NCI-H526 treated with DMSO at 0.1 percent for 48 hours (cell line): ENCODE data around the gene OPCML.

ENCODE experiments used
- DNase-seq: peaks from one replicate; lab custom pipeline; 2025; lab: John Stamatoyannopoulos, UW

Gene OPCML

GRCh38 chr11:133034929-133035328 lies 497.4 kb downstream of the OPCML start:
- no peak for DNase-seq

- no peak for DNase-seq
These were observed 503.2 kb downstream of the OPCML start for GRCh38 chr11:133029107-133029506.

GRCh38 chr11:133026952-133027351 lies 505.3 kb downstream of the OPCML start:
- DNase-seq: no peak

DNA sequence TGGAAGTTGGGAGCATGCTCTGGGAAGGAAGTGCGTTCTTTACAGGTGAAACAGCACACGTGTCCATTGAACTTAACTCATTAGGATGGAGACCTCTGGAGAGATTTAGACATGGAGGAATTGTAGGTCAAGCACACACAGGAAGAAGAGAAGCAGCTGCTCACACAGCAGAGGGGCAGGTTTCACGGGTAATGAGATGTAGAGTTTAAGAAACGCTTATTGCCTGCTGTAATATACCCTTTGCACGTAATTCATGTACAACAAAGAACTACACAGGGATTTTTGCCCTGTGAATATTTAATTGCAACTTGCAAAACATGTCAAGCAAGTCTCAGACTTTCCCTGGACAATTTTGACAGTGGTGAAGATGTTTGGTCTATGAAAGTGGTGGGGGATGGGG lies 508.0 kb downstream of the OPCML start:
- DNase-seq: no peak

DNA sequence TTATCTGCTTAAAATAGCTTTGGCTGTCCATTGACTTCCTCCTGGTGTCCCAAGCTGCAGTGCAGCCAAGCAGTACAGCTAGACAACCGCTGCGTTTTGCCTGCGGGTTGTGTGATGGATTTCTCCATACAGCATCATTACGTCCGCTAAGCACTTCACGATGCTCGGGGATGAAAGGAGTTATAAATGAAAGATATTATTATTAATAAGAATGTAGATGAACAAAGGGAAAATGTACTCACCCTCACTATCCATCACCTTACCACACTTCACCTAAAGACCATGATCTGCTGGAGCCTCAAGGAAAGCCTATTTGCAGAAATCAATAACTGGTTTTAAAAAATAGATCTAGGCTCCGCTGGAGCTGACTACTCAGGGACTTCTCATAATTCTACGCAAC lies 509.1 kb downstream of the OPCML start:
- DNase-seq: no peak

- no peak for DNase-seq
These were observed 510.7 kb downstream of the OPCML start for GRCh38 chr11:133021553-133021952.

GRCh38 chr11:133020372-133020714 lies 512.0 kb downstream of the OPCML start:
- no peak for DNase-seq

DNA sequence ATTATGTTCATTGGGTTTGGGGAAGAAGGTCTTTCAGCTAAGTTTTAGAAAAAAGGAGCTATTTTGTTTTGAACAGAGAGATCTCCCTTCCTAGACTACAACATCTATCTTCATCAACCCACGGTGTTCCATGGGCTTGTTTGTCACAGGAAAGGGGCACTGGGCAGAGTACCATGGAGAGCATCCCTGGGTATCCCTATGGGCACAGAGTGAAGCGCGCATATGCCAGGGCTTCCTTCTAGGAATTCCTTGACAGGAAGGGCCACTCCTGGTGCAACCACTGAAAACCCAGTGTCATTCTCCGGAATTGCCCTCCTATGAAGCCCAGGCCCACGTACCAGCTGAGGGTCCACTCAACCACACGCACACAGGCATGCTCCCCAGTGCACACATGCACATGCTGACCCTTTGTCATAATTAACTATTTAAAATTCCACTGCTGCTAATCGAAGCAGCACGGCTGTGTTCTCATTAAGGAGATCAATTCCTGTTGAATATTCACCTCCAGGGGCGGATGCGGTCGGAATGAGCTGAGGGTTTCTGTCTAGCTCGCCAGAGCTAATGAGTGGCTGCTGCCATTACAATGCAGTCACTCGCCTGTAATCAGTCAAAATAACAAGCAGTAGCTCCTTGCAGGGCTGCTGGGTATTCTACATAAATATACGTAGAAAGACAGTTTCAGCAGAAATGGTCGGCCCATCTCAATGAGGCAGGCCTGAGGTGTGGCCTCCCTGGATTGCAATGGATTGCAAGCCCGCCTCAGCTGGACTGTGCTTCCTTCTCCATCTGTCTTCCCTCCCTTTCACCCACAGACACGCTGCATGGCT lies 512.5 kb downstream of the OPCML start:
- DNase-seq: no peak

- DNase-seq: no peak
These were observed 516.8 kb downstream of the OPCML start for GRCh38 chr11:133015457-133015856.

DNA sequence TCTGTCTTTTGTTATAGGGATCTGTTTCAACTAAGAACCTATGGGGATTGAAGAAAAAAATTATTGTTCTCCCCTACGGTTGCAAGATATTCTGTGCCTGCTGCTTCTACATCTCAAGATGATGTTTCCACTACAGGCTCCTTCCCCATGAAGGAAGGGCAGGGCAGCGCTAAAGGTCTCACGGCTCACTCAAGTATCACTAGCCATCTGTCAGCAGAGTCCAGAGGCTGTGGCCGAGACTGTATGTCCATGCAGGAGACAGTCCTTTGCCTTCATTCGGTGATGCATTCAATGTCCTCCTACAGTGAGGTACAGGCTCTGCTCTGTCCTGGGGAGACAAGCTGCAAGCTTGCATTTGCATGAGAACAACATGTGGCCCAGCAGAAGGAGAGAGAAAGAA lies 518.0 kb downstream of the OPCML start:
- no peak for DNase-seq

DNA sequence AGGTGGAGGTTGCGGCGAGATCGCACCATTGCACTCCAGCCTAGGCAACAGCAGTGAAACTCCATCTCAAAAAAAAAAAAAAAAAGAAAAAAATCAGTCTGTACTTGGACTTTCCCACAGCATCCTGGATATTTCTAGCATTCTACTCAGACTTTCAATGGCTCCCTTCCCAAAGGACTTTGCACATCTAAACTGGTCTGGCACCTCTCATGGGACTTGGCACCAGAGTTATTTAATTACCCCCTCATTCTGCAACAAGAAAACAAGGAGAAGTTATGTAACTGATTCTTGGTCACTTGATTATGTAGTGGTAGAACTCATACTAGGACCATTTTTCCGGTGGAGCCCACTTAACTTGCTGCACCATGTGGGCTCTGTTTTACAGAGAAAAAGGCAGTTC lies 519.5 kb downstream of the OPCML start:
- no peak for DNase-seq

- DNase-seq: no peak
These were observed 520.7 kb downstream of the OPCML start for GRCh38 chr11:133011604-133012003.

GRCh38 chr11:133007027-133007584 lies 525.2 kb downstream of the OPCML start:
- no peak for DNase-seq

DNA sequence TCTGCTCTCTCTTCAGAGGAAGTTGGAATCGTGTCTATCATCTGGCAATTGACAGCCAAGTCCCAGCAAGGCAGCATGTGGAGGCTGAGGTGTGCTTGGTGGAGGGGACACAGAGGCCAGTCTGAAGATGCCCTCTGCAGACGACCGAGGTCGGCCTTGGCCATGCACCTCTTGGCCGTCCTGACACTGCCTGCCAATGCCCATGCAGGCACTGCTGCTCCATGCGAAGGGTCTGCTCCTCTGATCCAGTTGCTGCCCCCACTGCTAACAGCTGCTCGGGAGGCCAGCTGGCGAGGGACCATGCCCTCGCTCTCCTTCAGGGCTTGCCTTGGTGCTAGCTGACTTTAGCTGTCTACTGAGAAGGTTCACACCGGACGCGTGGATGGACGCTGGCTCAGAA lies 527.9 kb downstream of the OPCML start:
- no peak for DNase-seq

DNA sequence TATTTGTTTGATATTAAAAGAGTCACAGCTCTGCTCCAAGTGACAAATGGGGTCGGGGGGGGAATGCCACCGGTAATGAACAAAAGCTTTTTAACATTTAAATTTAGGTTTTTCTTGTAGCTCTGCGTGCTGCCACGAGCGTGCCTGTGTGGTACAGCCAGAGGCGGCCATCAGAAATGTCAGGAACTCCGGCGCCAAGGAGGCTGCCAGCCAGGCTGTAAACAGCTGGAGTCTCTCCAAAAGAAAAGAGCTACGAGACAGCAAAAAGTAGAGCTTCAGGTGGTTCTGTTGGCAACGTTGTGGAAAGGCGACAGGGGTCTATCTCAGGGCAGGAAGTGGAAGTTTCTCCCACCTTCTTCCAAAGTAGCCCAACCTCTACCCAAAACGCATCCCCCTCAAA lies 532.8 kb downstream of the OPCML start:
- DNase-seq: no peak

DNA sequence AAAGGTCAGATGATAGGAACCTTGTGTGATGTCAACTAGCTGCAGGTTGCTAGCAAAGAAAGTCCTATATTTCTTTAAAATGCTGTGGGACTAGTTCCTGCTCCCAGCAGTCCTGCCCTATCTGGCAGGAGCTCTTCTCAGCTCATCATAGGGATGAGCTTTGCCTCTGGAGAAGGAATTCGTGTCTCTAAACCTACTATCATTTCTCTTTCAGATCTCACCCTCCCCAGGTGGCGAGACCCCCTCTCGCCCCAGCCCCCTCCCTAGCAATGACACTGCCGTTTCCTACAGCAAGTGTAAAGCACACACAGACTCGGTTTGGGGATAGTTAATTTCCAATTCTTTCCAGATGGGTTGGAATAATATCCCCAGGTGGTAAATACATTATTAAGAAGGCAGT lies 533.3 kb downstream of the OPCML start:
- no peak for DNase-seq

- DNase-seq: no peak
These were observed 534.9 kb downstream of the OPCML start for GRCh38 chr11:132997396-132997795.

- no peak for DNase-seq
These were observed 537.3 kb downstream of the OPCML start for GRCh38 chr11:132994966-132995365.

DNA sequence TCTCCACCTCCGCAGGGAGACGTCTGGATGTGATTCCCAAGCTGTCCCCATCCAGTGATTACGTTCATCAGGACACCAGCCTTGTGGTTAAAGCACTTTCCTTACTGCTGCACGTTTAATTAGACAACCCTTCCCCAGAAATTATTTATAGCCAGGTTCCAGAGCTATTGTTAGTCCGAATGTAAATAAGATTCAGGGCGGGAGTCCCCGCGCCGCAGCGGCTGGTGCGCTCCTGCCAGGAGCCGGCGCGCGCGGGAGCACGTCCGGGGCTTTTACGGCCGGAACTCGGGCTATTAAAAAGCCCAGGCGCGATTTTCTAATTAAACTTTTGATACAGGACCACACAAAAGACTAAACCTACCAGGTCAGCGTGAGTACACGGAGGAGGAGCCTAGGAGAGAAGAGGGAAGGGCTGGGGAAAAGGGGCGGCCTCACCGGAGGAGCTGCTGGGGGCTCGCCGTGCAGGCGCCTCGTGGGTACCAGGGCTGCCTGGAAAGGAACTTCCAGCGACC lies 538.3 kb downstream of the OPCML start:
- peak; percentile 55 for DNase-seq

DNA sequence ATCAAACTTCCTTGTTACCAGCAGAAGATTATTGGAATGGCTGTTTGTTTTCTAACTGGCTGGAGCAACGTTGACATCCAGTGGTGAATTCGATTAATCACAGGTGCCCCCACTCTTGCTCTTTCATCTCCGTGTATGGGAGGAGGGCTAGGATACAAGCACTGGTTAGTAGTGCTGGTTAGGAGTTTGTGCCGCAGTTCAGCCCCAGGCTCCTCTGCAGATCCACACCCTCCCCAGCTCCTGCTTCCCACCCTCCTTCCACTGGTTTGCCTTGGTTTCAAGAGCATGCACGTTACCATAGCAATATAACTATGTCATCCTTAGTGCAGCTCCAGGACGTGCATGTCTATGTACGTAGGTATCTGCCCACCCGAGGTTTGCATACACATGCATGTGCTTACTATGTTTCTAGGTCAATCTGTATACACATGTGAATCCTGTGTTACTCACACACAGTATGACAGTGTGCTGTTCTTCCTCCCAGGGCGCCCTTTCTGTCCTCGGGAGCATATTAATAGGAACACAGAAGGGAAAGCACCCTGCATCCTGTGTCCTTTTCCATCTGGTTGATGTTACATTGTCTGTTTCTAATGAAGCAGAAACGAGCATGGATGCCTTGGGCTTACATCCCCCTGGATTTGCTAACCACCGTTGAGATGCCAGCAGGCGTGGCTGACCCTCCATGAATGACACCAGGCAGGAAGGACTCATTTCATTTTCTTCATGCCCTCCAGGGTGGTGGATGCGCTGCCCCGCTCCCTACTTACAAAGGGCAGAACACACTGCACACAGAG lies 539.3 kb downstream of the OPCML start:
- no peak for DNase-seq

- no peak for DNase-seq
These were observed 543.9 kb downstream of the OPCML start for GRCh38 chr11:132988411-132988810.

GRCh38 chr11:132987936-132988335 lies 544.4 kb downstream of the OPCML start:
- no peak for DNase-seq

DNA sequence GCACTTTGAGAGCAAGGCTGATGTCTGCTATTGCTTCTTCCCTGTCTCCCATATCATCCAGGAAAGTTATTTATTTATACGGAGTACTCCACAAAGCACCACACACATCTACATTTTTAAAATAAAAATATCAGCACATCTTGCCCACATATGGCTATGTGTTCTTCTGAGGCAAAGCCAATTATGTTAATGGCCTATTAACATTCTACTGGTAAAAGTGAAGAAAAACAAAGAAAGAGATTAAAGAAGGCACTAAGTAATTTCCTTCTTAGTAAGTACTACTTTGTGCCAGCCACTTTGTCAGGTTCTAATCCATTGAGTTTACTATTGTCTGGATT lies 548.7 kb downstream of the OPCML start:
- no peak for DNase-seq
